HepG2 (cell line): ENCODE data around the gene SMTNL1. TPM values are rescaled to one million over a fixed set of nuclear protein-coding genes. Genes with fewer than 3 reads are reported as not detected.

Experiments used
- BRF2 ChIP-seq: sonication (generic); formaldehyde crosslinking; IDR thresholded peaks from 2 replicates; pipeline ENCODE4 v1.8.1; 2022; ENCODE audit warnings: mild to moderate bottlenecking, missing genetic modification reagents
- CTCF ChIP-seq: sonication (generic); formaldehyde crosslinking; IDR thresholded peaks from 2 replicates; pipeline ENCODE4 v1.5.0; 2020; ENCODE audit warnings: mild to moderate bottlenecking, missing genetic modification reagents, moderate library complexity
- HIC2 ChIP-seq: sonication (generic); formaldehyde crosslinking; IDR thresholded peaks from 2 replicates; pipeline ENCODE4 v1.9.0; 2022; ENCODE audit warnings: low read depth, missing genetic modification reagents
- LCORL ChIP-seq, 2 experiments: fragments of 450-650 bp in 1 of 2; sonication (generic) in 1 of 2; formaldehyde crosslinking in 1 of 2; IDR thresholded peaks; 2 replicates each; pipeline versions ENCODE4 v1.5.0 to v1.6.1; 2017 to 2020; ENCODE audit warnings: antibody characterized with exemption in 1 of 2, missing genetic modification reagents in 1 of 2
- MED1 ChIP-seq: sonication (generic); formaldehyde crosslinking; IDR thresholded peaks from 2 replicates; pipeline ENCODE4 v1.4.0; 2020; ENCODE audit warnings: missing genetic modification reagents
- NKX3-1 ChIP-seq: sonication (generic); formaldehyde crosslinking; IDR thresholded peaks from 2 replicates; pipeline ENCODE4 v1.5.0; 2020; ENCODE audit warnings: missing genetic modification reagents
- PAXIP1 ChIP-seq: sonication (generic); formaldehyde crosslinking; conservative IDR thresholded peaks from 2 replicates; pipeline ENCODE4 v1.4.0; 2020; ENCODE audit warnings: mild to moderate bottlenecking, missing genetic modification reagents, moderate library complexity
- PPARG ChIP-seq: conservative IDR thresholded peaks from 2 replicates; pipeline ENCODE4 v1.6.1; 2016; ENCODE audit warnings: missing biosample characterization, missing genetic modification reagents
- SRSF4 ChIP-seq: fragments of 200-400 bp; formaldehyde crosslinking; IDR thresholded peaks from one replicate; pipeline ENCODE4 v1.6.1; 2018; ENCODE audit warnings: mild to moderate bottlenecking, low read depth, low read length, moderate library complexity; ENCODE audit not compliant: poor library complexity, severe bottlenecking
- ZMAT3 ChIP-seq: sonication (generic); formaldehyde crosslinking; conservative IDR thresholded peaks from 2 replicates; pipeline ENCODE4 v1.7.0; 2021; ENCODE audit warnings: missing genetic modification reagents
- ZNF646 ChIP-seq: sonication (generic); formaldehyde crosslinking; IDR thresholded peaks from 2 replicates; pipeline ENCODE4 v1.9.0; 2021; ENCODE audit warnings: mild to moderate bottlenecking, missing genetic modification reagents
- polyA plus RNA-seq, 8 experiments: library from polyadenylated mRNA; depleted of rRNA in 3 of 8; stranded (reverse) in 7 of 8; unstranded in 1 of 8; fragments of >200 nt; fragmentation: Illumina TruSeq in 4 of 8; extraction: Trizol in 4 of 8; gene quantifications; 2 replicates each; pipeline versions ENCODE4 v1.2.1 to v1.2.3, GENCODE V29; 2011 to 2016; ENCODE audit warnings: low read depth in 4 of 8, missing spikeins in 1 of 8, mixed read lengths in 1 of 8; ENCODE audit not compliant: insufficient read depth in 1 of 8
- total RNA-seq, 5 experiments: library from RNA; depleted of rRNA; stranded (reverse); fragments of >200 nt; fragmentation: Illumina TruSeq; extraction: Trizol; gene quantifications; 2 replicates each; pipeline ENCODE4 v1.2.3, GENCODE V29; 2016; ENCODE audit warnings: low read depth in 1 of 5

The SMTNL1 gene
- total and polyA plus RNA-seq, 2 of the 13 experiments (the other 11 are each of a cell fraction or from before 2014, with no cell fraction given): 0.04 TPM; not detected in 1

GRCh38 chr11:57497303-57498247, 39.8 kb upstream of the SMTNL1 start (continued):
- TF ChIP-seq HIC2 (CRISPR knock-in tag) (peak; percentile 39), ZNF646 (CRISPR knock-in tag) (no peak), CTCF (CRISPR knock-in tag) (no peak), PPARG (CRISPR knock-in tag) (peak; percentile 99), NKX3-1 (CRISPR knock-in tag) (peak; percentile 21; the same call in 1 of the 2 replicates), SRSF4 (no peak), LCORL (IDR thresholded peaks at IDR 0.05) (peak; percentile 55), LCORL (CRISPR knock-in tag; IDR thresholded peaks at IDR 0.05) (peak; percentile 90), PAXIP1 (CRISPR knock-in tag) (peak; percentile 98), ZMAT3 (no peak), MED1 (CRISPR knock-in tag) (peak; percentile 92), BRF2 (peak; percentile 23; the same call in 1 of the 2 replicates)
